HuH-7.5 (cell line): ENCODE results near the gene VGLL3.
"Not testable (repeated sequence)": the region's sequence is repeated elsewhere in the genome, so short reads cannot be mapped to it uniquely, and the experiment has no call there.

Experiments
- DNase-seq: peaks from one replicate; pipeline ENCODE4 v3.0.0; 2011; ENCODE audit warnings: low spot score

VGLL3 gene, protein sequence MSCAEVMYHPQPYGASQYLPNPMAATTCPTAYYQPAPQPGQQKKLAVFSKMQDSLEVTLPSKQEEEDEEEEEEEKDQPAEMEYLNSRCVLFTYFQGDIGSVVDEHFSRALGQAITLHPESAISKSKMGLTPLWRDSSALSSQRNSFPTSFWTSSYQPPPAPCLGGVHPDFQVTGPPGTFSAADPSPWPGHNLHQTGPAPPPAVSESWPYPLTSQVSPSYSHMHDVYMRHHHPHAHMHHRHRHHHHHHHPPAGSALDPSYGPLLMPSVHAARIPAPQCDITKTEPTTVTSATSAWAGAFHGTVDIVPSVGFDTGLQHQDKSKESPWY

DNA sequence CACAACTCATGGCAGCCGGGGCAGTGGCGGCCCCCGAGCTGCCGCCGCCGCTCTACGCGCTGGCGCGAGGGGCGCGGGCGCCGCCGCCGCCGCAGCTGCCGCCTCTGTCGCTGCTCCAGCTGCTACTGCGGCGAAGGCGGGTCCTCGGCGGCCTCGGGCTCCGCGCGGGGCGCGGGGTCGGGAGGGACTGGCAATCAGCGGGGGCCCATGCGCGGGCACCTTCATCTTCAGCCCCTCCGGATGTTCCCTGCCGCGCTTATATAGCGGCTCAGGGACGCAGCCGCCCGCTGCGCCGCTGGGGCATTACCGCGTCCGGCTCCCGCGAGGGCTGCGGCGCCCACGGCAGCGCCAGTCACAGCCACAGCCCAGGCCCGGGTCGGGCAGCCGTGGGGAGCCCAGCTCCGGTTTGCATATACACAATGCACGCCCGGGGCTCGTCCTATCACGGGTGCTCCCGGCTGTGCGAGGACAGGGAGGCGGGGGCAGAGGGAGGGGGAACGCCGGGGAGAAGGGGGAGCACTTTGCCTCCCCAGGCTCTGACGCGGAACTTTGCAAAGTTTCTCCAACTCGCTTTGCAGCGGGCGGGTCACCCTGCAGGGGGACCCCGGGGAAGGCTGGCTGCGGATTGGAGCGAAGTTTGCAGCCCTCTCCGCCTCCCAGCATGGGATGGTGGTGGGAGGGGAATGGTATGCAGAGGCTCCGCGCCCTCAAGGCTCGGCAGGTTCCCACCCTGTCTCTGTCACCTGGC lies at the start of gene VGLL3:
Gene VGLL3 (minus strand): TSS at position 416 of the 748 bp plus-strand sequence. CDS start 406 bp downstream, at position 10.
- DNase-seq, result peak; percentile 24

DNA sequence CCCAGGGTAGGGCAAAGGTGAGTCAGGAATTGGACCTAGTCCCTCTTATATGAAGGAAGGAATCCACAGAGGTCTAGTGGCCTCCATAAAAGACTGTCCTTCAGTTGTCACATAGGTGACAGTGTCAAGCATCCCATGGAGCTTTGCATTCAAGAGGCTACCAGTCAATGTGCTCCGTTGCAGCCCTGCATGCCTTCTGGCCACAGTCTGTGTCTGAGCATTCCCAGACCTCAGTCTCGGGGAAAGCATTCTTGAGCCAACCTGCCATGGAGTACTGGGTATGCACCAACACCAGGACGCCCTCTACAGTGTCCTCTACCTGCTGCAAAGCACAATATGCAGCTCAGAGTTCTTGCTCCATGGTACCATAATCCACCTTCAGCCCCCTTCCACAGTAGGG lies 46.7 kb upstream of the VGLL3 start:
- no peak for DNase-seq

DNA sequence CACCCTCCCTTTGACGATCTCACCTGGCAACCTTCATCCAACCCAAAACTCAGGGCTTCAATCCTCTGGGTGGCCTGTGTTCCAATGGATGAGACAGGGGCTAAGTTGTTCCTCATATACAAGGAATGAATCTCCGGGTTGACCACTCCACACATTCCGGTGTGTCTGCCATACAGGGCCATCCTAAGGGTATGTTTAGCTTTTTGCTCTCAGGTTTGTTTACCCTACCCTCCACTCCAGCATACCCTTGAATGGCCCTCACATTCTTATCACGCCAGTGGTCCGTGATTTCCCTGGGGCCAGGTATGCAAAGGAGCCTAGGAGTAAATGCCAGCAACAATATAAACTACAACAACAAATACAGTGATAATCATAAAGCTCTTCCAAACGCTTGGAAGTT lies 45.7 kb upstream of the VGLL3 start:
- DNase-seq, result no peak

DNA sequence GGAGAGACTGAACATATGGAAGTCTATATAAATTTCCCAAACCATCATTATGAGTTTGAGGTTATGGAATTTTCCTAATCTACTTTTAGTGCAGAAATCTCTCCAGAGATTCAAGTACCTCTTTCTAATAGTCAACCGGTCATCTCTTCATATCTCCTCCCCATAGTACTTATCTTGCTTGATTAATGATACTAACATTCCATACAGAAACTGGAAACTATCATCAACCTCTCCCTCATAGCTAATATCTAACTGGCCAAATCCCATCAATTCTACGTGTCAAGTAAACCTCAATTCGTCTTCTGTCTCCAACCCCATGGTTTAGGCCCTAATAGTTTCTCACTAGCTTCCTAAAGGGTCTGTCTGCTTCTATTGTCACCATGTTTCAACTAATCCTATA lies 44.4 kb upstream of the VGLL3 start:
- no peak for DNase-seq

DNA sequence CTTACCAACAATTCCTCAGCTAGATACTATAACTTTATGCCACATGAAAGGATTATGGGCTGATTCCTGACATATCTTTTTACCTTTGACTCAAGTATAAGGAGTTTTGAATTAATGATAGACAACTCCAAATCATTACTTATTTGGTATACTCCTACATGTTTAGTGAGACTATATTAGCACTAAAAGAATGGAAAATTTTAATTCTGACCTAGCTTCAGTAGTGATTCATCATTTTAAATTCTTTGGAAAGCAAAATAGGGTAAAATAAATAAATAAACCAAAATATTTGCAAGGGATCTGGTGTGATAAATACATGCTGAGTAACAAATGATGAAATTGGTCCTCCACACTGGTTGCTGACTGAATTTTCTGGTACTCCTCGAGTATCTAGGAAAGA lies 42.3 kb upstream of the VGLL3 start:
- DNase-seq, result no peak

DNA sequence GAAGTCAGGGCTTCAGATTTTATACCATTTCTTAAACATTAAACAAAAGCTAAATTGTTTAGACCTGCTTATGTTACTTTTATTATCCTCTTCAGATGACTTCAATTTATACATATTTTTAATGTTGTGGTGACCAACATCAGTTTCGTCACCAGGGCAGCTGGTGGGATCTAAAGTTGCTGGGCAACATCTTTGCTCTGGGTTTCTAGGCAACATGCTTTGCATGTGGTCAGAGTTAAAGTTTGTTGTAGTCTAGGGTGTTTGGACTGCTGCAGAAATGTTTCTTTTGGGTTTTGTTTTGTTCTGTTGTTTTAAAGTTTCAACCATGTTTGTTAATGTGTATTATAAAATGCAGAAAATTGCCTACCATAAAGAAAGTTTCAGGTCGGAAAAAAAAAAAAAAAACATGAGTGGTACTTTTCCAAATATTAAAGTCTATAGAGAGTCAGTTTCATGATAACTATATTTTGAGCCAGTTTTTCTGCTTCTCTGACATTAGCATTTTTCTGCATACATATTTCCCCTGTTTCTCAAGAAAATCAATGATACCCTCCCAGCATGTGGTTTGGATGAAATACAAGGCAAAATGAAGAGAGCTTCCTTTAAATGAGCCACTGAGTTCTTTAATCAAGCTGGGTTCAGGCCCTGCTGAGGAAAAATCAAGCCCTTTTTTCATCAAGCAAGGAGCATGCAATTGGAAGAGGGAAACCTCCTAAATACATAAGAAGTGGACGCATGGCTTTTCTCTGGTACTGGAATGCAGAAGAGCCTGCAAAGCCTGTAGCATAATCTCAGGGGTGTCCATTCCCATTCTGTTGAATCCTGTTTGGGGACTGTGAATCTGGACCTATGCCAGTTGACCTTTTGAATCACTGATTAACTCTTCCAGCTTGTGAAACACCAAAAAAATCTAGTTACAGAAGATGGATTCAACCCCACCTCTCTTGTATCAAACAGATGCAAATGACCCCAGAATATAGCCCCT lies 35.0 kb upstream of the VGLL3 start:
- no peak for DNase-seq

DNA sequence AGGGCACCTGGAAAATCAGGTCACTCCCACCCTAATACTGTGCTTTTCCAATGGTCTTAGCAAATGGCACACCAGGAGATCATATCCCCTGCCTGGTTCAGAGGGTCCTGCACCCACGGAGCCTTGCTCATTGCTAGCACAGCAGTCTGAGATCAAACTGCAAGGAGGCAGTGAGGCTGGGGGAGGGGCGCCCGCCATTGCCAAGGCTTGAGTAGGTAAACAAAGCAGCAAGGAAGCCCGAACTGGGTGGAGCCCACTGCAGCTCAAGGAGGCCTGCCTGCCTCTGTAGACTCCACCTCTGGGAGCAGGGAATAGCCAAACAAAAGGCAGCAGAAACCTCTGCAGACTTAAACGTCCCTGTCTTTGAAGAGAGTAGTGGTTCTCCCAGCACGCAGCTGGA lies 26.4 kb upstream of the VGLL3 start:
- DNase-seq, result not testable (repeated sequence)

DNA sequence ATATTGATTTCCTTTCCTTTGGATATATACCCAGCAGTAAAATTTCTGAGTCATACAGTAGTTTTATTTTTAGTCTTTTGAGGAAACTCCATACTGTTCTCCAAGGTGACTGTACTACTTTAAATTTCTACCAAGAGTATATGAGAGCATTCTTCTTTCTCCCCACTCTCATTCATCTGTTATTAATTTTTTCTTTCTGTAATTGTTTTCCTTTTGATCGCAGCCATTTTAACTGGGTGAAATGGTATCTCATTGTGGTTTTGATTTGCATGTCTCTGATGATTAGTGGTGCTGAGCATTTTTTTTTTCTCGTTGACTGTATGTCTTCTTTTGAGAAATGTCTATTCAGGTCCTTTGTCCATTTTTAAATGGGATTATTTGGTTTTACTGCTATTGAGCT lies 18.3 kb upstream of the VGLL3 start:
- DNase-seq, result no peak

DNA sequence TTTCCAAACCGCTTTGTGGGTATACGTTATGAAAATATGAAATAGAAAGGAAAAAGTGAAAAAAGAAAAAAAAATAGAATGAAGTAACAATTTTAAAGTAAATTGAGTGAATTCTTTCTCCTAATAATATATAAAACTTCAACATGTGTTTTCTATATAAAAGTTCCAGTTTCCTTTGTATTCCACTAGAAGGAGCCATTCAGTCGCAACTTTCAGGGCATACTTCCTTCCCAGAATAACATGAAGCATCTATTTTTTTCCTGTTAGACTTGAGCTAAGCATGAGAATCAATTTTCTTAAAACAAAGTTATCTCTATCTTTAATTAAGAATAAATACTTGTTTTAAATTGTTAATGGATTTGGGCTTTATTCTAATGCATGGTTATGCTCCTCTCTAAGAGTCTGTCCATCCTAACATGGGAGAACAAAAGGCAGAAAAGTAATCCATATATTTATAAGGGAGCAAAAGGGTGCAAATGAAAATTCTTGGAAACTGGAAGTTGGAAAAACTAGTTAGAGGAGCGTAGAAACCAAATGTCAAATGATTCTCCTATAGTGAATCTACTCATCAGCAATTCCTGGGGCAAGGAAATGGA lies 16.0 kb upstream of the VGLL3 start:
- no peak for DNase-seq

DNA sequence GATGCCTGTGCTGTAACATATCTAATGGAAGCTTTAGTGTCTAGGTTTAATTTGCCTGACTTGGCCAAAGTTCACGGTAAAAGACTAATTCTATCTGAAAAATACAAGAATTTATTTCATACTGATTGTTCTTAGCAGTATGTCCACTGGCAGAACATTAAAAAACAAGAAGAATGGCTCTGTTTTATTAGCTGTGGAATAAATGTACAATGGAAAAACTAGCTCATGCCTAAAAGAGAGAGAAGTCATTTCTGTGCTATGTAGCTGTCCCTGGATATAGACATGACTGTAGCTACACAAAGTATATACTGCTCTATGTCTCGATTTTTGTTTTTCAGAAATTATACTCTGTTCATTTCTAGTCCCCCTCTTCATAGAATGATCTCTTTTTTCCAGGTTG lies 13.9 kb upstream of the VGLL3 start:
- no peak for DNase-seq

DNA sequence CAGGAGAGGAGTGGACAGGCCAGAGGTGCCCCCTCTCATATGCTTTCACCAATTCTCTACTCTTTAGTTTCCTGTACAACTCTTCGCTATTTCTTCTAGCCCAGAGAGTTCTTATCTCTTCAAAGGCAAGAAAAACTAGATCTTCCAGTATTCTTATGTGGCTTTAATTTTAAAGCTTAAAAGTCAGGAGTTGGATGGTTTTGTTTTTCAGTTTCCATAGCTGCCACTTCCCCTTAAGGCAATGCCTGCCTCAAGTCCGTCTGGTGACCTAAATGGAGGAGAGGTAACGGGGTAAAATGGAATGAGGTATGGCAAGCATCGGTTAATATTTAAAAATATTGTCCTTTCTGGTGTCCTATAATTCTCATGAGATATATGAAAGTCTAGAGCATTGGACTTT lies 11.4 kb upstream of the VGLL3 start:
- no peak for DNase-seq

DNA sequence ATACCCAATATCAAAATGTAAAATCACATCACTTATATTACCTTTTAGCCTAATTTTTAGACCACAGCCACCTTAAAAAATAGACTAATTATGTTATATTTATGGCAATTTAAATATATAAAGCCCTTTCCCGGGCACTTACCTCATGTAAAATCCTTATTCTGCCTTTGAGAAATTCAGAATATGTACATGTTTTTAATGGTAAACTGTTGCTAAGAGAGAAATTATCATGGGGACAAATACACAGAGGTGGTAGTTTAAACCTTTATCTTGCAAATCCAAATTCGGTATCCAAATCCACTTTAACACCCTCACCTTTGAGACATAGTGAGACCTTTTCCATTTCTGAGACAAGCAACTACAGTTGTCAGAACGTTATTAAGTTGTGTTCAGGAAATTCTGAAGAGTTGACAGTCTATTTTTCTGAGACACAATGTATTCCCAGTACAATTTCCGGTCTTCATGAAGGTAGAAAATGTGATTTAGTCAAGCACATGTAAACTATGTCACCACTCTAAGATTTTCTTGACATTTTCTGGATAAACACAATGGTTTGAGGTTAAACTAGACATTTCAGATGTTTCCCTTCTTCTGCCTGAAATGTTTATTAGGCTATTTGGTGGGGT lies 10.6 kb upstream of the VGLL3 start:
- no peak for DNase-seq

DNA sequence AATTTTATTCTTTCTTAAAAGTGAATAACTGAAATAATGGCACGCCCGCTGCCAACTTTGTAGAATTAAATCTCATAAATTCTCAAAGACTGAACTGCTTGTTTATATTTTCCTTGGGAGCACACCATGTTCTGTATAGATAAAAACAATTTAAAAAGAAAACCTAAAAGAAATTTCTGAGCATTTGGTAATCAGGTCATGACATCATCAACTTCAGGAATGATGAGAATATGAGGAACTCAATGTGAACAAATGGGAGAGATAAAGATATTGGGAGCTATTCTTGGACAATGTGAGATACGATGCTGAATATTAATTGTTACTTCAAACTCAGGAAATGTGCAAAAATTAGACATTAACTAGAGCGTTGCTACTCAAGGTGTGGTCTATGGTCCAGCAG lies 10.0 kb upstream of the VGLL3 start:
- DNase-seq, result no peak

DNA sequence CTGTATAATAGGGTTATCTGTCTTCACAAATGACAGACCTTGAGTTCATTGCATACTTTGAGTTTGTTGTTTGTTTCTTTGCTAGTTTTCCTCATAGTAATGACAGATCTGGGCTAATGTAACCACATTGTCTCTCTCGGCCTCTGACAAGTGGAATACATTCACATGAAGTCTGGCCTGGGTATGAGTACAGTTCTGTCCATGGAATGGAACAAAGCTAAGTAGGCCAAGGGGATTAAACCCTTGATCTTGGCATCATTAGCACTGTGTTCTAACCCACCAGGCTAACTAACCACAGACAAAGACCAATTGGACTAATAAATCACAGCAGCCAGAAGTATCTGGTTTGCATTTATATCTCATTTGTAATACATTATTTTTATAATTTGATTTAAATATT lies 7.6 kb upstream of the VGLL3 start:
- no peak for DNase-seq

DNA sequence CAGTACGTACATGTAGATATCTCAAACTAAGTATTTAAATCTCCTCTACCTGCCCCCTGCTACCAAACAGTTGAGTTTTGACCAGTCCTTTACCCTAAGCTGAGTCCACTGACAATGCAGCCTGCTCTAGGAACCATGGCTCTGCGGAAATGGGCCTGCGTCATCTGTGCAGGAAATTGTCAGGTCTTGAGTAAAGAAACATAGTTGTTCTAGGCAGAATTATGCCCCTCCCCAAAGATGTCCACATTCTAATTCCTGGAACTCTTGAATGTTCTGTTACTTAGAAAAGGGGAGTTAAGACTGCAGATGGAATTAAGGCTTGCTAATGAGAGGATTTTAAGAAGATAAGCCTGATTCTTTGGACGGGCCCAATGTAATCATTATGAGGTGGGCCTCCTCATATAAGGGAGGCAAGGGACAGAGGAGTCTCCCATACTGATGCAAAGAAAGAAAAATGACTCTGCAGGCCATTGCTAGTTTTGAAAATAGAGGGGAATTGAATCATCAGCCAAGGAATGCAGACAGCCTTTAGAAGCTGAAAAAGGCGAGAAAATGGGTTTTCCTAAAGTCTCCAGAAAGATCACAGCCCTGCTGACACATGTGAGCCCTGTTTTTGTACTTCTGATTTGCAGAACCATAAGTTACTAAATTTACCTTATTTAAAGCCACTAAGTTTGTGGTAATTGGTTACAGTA lies 5.5 kb upstream of the VGLL3 start:
- no peak for DNase-seq

DNA sequence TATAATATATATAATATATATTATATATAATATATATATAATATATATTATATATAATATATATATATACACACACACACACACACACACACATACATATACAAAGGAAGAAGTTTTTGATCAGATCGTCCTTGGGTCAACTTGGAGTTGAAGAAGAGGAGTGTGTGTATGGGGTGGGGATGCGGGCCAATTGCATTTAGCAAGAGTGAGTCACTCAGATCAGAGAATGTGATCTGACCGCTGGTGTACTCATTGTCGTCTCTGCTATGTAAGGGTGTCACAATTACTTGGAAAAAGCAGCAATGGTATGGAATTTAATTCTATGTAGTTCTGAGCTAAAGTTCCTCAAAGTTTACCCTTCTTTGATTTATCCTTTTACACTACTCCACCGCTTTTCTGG lies 4.6 kb upstream of the VGLL3 start:
- DNase-seq, result no peak

DNA sequence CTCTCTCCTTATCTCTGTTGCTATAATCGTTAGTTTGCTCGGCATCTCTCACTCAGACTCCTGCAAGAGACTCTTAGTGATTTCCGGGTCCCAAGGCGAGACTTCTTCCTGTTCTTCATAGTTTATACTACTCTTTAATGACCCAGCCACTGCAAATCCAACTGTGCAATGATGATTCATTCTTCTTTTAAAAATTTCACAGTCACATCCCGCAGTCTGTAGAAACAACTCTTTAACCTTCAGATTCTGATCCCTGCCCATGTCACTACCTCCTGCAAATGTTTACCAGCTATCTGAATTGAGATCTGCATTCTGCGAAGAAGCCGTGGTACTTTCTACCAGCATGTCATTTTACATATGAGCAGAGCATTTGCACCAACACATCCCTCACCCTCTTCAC lies 2.8 kb upstream of the VGLL3 start:
- no peak for DNase-seq

DNA sequence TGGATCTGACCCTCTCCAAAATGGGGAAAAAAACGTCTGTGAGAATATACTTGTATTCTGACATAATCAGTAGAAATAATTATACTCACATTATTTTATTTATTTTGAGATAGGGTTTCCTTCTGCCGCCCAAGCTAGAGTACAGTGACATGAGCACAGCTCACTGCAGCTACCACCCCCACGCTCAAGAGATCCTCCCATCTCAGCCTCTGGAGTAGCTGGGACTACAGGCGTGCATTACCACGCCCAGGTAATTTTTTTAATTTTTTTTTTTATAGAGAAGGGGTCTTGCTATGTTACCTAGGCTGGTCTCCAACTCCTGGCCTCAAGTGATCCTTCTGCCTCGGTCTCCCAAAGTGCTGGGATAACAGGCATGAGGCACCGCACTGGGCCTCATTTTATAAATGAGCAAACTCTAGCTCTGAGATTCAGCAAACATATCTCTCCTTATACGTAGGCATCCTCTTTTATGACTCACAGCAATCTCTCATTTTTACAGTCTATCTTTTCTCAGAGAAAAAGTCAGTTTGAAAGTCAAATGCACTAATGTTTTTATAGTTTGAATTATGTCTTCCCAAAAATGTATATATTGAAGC lies 989 bp upstream of the VGLL3 start:
- no peak for DNase-seq

DNA sequence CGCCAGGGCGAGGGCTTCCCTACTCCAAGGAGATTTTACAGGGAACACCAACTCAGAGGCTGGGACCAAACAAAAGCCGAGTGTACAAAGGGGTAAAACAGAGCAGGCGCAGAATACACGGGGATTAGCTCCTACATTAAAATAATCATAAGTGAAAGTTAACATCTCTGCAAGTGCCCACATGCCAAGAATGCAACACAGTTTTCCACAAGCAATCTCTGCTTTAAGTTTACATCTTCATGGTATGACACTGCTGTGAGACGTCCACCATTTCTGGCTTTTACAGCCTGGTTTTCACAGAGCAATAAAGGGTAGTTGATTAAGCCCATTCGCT lies 500 bp upstream of the VGLL3 start:
- no peak for DNase-seq

DNA sequence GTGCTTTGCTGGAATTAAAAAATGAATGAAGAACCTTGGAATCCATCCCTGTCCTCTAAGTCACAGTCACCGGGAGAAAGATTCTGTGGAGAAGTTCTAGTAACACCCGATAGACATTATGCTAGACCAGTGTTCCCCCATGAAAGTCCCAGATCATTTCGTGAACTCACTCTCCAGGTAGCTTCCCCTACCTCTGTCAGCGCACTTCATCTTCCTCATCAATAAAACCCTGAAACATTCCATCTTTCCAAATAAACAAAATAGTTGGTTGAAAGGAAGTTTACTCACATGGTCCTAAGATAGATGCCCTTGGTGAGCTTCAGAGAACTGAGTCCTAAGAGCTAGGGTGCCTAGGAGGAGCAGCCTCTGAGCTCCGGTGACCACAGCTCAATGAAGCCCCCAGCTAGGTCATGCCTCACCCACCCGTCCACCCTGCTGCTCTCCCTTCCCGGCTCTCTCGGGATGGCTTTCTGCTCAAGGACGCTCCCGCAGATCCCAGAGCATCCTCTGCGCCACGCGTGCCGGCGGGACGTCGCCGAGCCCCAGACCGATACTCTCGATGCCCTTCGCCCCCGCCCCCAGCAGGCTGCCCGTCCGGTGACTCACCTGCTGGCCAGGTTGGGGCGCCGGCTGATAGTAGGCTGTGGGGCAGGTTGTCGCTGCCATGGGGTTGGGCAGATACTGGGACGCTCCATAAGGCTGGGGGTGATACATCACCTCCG lies 776 bp downstream of the VGLL3 start:
- peak; percentile 9 for DNase-seq
